Calu3 (cell line): Measurements from ENCODE around the gene SCUBE2. TPM values are rescaled to one million over a fixed set of nuclear protein-coding genes. Genes with fewer than 3 reads are reported as not detected.

Experiments used
- BruUV-seq: library from RNA; stranded (reverse); fragments of 400-500 nt; replicated peaks from 2 replicates; lab custom pipeline; 2021; lab: Mats Ljungman, UMichigan
- CTCF ChIA-PET: fragments of 300-600 bp; sonication (Branson Sonifier 250); formaldehyde crosslinking; loops from one replicate; lab custom pipeline; 2022; ENCODE audit warnings: antibody characterized with exemption; lab: Charles Lee
- DNase-seq: peaks from one replicate; pipeline ENCODE4 v3.0.0; 2022
- H3K27ac Mint-ChIP-seq: one replicate; pipeline ENCODE4 v1.8.0; 2022; ENCODE audit warnings: mixed read lengths; ENCODE audit not compliant: unreplicated experiment
- H3K27me3 Mint-ChIP-seq: one replicate; pipeline ENCODE4 v1.8.0; 2022; ENCODE audit warnings: mixed read lengths; ENCODE audit not compliant: unreplicated experiment
- H3K36me3 Mint-ChIP-seq: one replicate; pipeline ENCODE4 v1.8.0; 2022; ENCODE audit warnings: mild to moderate bottlenecking, moderate library complexity, mixed read lengths; ENCODE audit not compliant: insufficient read depth, unreplicated experiment
- H3K4me1 Mint-ChIP-seq: one replicate; pipeline ENCODE4 v1.8.0; 2022; ENCODE audit warnings: mild to moderate bottlenecking, low read depth, mixed read lengths; ENCODE audit not compliant: unreplicated experiment
- H3K4me3 Mint-ChIP-seq: one replicate; pipeline ENCODE4 v1.8.0; 2022; ENCODE audit warnings: mild to moderate bottlenecking, low read depth, moderate library complexity, mixed read lengths; ENCODE audit not compliant: unreplicated experiment
- H3K9me3 Mint-ChIP-seq: one replicate; pipeline ENCODE4 v1.8.0; 2022; ENCODE audit warnings: low read depth, mixed read lengths; ENCODE audit not compliant: unreplicated experiment
- intact Hi-C: fragments of 100-400 bp; cut with micrococcal nuclease; formaldehyde crosslinking; loops from one replicate; pipeline ENCODE4 v1.10.0; 2022; ENCODE audit not compliant: unreplicated experiment
- total RNA-seq: library from RNA; stranded (reverse); gene quantifications from 2 replicates; pipeline ENCODE4 v1.2.3, GENCODE V29; 2022
- TF ChIP-seq, protein P1 (sequence below): fragments of 200-600 bp; IDR thresholded peaks from one replicate; pipeline ENCODE4 v1.8.0; 2022; ENCODE audit warnings: antibody characterized with exemption; ENCODE audit not compliant: unreplicated experiment

The SCUBE2 gene
- total RNA-seq, 1 experiment from 2014 or later, result not detected

DNA sequence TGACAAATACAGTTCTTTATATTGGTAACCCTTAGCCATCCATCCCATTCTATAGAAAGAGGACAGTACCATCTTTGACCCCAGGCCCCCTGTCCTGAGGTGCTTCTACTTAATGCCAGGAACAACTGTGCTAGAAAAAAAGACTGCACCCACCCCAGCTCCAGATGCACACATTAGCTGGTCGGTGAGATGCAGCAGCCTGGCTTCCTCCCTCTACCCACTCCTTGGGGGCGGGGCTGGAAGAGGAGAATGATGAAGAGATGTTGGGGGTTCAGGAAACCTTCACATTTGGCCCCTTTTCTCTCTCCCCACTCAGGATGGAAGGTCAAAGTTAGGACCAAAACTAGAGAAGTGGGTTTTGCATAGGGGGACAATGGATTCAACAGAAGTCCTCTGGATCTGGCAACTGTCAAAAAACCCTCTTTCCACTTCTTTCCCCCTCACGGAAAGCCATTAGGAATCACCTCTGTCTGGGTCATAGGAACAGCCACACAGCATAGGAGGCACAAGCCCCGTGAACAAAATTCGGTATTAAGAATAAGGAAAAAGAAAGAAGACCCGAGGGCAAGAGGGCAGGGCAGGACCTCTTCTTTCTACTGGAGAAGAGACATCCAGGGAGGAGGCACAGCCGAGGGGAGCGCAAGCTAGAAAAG, 88.4 kb downstream of the SCUBE2 start:
- CTCF ChIA-PET, result interaction anchor here (0.6 kb wide), 1 partner anchor 128 kb away, joined by 4 read pairs; no protein-coding TSS in a partner anchor
- H3K27me3 Mint-ChIP-seq, result peaks cover 91% of the 10 kb centered on the region
- BruUV-seq, result TSS peak; percentile 46
- H3K36me3 Mint-ChIP-seq, result peaks cover 22% of the 10 kb centered on the region
- no peaks in the 10 kb centered on the region for H3K4me1 Mint-ChIP-seq
- no peak for DNase-seq
- intact Hi-C loops, result no loop called here
- H3K4me3 Mint-ChIP-seq, result peak overlapping the region; percentile 69
- H3K27ac Mint-ChIP-seq, result peak overlapping the region; percentile 42
- TF ChIP-seq, protein P1, sequence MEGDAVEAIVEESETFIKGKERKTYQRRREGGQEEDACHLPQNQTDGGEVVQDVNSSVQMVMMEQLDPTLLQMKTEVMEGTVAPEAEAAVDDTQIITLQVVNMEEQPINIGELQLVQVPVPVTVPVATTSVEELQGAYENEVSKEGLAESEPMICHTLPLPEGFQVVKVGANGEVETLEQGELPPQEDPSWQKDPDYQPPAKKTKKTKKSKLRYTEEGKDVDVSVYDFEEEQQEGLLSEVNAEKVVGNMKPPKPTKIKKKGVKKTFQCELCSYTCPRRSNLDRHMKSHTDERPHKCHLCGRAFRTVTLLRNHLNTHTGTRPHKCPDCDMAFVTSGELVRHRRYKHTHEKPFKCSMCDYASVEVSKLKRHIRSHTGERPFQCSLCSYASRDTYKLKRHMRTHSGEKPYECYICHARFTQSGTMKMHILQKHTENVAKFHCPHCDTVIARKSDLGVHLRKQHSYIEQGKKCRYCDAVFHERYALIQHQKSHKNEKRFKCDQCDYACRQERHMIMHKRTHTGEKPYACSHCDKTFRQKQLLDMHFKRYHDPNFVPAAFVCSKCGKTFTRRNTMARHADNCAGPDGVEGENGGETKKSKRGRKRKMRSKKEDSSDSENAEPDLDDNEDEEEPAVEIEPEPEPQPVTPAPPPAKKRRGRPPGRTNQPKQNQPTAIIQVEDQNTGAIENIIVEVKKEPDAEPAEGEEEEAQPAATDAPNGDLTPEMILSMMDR, result no peak
- H3K9me3 Mint-ChIP-seq, result no peaks in the 10 kb centered on the region

DNA sequence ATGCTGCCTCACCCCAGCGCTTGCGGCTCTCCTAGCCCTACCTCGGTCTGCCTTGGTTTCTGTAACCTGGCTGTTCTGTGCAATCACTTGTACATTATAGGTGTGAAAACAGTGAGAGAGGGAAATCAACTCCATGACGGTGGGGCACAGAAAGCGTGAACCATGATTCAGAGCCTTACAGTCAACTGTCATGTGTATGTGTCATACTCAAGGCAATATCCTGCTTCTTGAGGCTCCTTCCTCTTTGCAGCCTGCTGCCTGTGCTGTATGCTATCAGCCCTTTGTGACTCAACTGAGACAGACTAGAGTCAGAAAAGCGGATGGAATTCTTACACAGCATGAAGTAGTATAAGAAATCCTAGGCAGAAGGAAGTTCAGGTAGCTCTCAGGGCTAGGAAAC, 89.7 kb downstream of the SCUBE2 start:
- no peak overlapping the region for H3K27ac Mint-ChIP-seq
- peaks cover 78% of the 10 kb centered on the region for H3K27me3 Mint-ChIP-seq
- DNase-seq, result peak; percentile 19
- no TSS peak for BruUV-seq
- TF ChIP-seq, protein P1, result no peak
- H3K4me3 Mint-ChIP-seq, result no peak overlapping the region
- H3K9me3 Mint-ChIP-seq, result no peaks in the 10 kb centered on the region
- intact Hi-C loops, result no loop called here
- H3K36me3 Mint-ChIP-seq, result peaks cover 22% of the 10 kb centered on the region
- CTCF ChIA-PET, result no interaction called here
- H3K4me1 Mint-ChIP-seq, result no peaks in the 10 kb centered on the region

DNA sequence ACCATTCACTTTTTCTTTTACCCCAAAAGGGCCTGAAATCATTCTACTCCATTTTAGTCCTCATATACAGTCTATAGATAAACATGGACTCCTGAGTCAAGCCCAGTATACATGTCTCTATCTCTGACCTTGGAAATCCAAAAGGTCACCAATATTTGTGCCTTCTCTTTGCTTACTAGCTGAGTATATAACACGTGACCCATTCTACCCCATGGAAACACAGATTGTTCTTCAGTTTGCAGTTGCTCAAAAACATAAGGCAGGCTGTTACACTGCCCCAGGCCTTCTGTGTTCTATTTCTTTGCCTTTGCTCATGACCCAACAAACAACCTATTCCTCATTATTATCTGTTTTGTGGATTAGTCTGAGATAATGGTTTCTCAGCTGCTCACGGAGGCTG, 93.4 kb downstream of the SCUBE2 start:
- no peak for DNase-seq
- TF ChIP-seq, protein P1, result no peak
- H3K4me1 Mint-ChIP-seq, result no peaks in the 10 kb centered on the region
- H3K9me3 Mint-ChIP-seq, result no peaks in the 10 kb centered on the region
- CTCF ChIA-PET, result no interaction called here
- no TSS peak for BruUV-seq
- intact Hi-C loops, result no loop called here
- peaks cover 51% of the 10 kb centered on the region for H3K27me3 Mint-ChIP-seq
- no peak overlapping the region for H3K4me3 Mint-ChIP-seq
- peaks cover under 1% of the 10 kb centered on the region for H3K36me3 Mint-ChIP-seq
- H3K27ac Mint-ChIP-seq, result no peak overlapping the region

DNA sequence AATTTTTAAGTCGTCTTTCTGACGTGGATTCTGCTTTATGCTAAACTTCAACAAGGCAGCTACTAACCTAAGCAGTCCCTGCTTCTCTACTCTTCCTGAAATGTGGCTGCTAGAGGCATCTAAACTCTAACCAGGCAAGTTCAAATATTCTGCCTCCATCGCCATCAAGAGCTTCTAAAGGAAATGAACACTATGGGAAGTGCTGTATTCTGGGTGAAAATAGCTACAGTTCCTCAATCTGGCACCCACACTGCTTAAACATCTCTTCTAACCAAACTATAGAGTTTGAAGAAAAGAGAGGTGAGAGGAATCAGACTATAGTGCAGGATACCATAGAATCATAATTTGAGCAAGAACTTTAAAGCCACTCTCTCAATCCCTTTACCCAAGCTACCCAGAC, 93.9 kb downstream of the SCUBE2 start:
- TF ChIP-seq, protein P1, result no peak
- H3K36me3 Mint-ChIP-seq, result no peaks in the 10 kb centered on the region
- peaks cover 51% of the 10 kb centered on the region for H3K27me3 Mint-ChIP-seq
- CTCF ChIA-PET, result no interaction called here
- H3K4me3 Mint-ChIP-seq, result no peak overlapping the region
- intact Hi-C loops, result no loop called here
- no peaks in the 10 kb centered on the region for H3K4me1 Mint-ChIP-seq
- no peaks in the 10 kb centered on the region for H3K9me3 Mint-ChIP-seq
- DNase-seq, result no peak
- no TSS peak for BruUV-seq
- no peak overlapping the region for H3K27ac Mint-ChIP-seq
